Suprapubic skin (tissue), 3 donors: Measurements from ENCODE around the gene CGNL1.

ENCODE experiments used
- POLR2AphosphoS5 ChIP-seq, 3 donors: sonication (generic); formaldehyde crosslinking; IDR thresholded peaks; one replicate each; pipeline ENCODE4 v1.6.1; 2017; ENCODE audit warnings: antibody characterized with exemption in 3 of 3
- TF ChIP-seq, protein P1 (sequence below), 2 donors: fragments of 200-600 bp in 1 of 2; fragments of 450-650 bp in 1 of 2; sonication (generic) in 1 of 2; IDR thresholded peaks; one replicate each; pipeline ENCODE4 v1.5.1; 2016 to 2019; ENCODE audit warnings: antibody characterized with exemption in 2 of 2, mild to moderate bottlenecking in 1 of 2, moderate library complexity in 1 of 2

DNA sequence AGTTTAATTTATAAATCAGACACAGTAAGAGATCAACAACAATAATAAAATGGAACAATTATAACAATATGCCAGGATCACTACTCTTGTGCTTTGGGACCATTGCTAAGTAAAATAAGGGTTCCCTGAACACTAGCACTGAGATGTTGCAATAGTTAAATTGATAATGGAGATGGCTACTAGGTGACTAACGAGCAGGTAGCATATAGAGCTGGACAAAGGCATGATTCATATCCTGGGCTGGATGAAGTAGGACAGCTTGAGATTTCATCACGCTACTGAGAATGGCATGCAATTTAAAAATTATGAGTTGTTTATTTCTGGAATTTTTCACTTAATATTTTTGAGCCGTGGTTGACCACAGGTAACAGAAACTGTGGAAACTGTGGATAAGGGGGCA lies 194.7 kb downstream of the CGNL1 start:
- TF ChIP-seq, protein P1, sequence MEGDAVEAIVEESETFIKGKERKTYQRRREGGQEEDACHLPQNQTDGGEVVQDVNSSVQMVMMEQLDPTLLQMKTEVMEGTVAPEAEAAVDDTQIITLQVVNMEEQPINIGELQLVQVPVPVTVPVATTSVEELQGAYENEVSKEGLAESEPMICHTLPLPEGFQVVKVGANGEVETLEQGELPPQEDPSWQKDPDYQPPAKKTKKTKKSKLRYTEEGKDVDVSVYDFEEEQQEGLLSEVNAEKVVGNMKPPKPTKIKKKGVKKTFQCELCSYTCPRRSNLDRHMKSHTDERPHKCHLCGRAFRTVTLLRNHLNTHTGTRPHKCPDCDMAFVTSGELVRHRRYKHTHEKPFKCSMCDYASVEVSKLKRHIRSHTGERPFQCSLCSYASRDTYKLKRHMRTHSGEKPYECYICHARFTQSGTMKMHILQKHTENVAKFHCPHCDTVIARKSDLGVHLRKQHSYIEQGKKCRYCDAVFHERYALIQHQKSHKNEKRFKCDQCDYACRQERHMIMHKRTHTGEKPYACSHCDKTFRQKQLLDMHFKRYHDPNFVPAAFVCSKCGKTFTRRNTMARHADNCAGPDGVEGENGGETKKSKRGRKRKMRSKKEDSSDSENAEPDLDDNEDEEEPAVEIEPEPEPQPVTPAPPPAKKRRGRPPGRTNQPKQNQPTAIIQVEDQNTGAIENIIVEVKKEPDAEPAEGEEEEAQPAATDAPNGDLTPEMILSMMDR (IDR thresholded peaks at IDR 0.05), result no peak
- TF ChIP-seq POLR2AphosphoS5 (IDR thresholded peaks at IDR 0.05), result no peak
